H9 (cell line): Measurements from ENCODE around the gene PCSK6. TPM values are rescaled to one million over a fixed set of nuclear protein-coding genes. Genes with fewer than 3 reads are reported as not detected.

ENCODE experiments used
- DNase-seq: peaks from one replicate; pipeline ENCODE4 v3.0.0-alpha.2; 2017
- H2AFZ ChIP-seq: one replicate; pipeline ENCODE4 v1.6.1; 2013; ENCODE audit warnings: mild to moderate bottlenecking, low read length, control low read depth, moderate library complexity
- H2AK5ac ChIP-seq: 2 replicates; pipeline ENCODE4 v1.6.1; 2013; ENCODE audit warnings: low read length, control low read depth, mixed read lengths; ENCODE audit not compliant: insufficient read length
- H2BK120ac ChIP-seq: one replicate; pipeline ENCODE4 v1.6.1; 2013; ENCODE audit warnings: low read depth, mild to moderate bottlenecking, low read length, control low read depth, inconsistent platforms; ENCODE audit not compliant: poor library complexity, severe bottlenecking
- H2BK12ac ChIP-seq: 2 replicates; pipeline ENCODE4 v1.6.1; 2013; ENCODE audit warnings: low read length, control low read depth, mixed read lengths, low read depth; ENCODE audit not compliant: insufficient read length
- H2BK15ac ChIP-seq: 2 replicates; pipeline ENCODE4 v1.6.1; 2013; ENCODE audit warnings: low read depth, low read length, control low read depth
- H2BK20ac ChIP-seq: one replicate; pipeline ENCODE4 v1.6.1; 2013; ENCODE audit warnings: low read depth, mild to moderate bottlenecking, low read length, control low read depth, inconsistent platforms; ENCODE audit not compliant: poor library complexity, severe bottlenecking
- H2BK5ac ChIP-seq: 2 replicates; pipeline ENCODE4 v1.6.1; 2013; ENCODE audit warnings: low read length, control low read depth, mixed read lengths; ENCODE audit not compliant: insufficient read length
- H3K14ac ChIP-seq: 2 replicates; pipeline ENCODE4 v1.6.1; 2013; ENCODE audit warnings: low read length, control low read depth; ENCODE audit not compliant: insufficient read depth
- H3K18ac ChIP-seq: 2 replicates; pipeline ENCODE4 v1.6.1; 2013; ENCODE audit warnings: low read depth, mild to moderate bottlenecking, mixed read lengths, low read length, control low read depth; ENCODE audit not compliant: insufficient read length
- H3K23ac ChIP-seq: 2 replicates; pipeline ENCODE4 v1.6.1; 2013; ENCODE audit warnings: low read length, control low read depth, mixed read lengths, low read depth; ENCODE audit not compliant: insufficient read length
- H3K23me2 ChIP-seq: 2 replicates; pipeline ENCODE4 v1.6.1; 2013; ENCODE audit warnings: low read depth, mild to moderate bottlenecking, mixed read lengths, low read length, control low read depth; ENCODE audit not compliant: insufficient read length, poor library complexity, severe bottlenecking
- H3K27ac ChIP-seq: 2 replicates; pipeline ENCODE4 v1.5.1; 2013; ENCODE audit warnings: low read length, control low read depth, mixed read lengths, low read depth; ENCODE audit not compliant: insufficient read length
- H3K27me3 ChIP-seq: 2 replicates; pipeline ENCODE4 v1.6.1; 2013; ENCODE audit warnings: low read length, control low read depth, inconsistent platforms; ENCODE audit not compliant: insufficient read depth
- H3K4ac ChIP-seq: 2 replicates; pipeline ENCODE4 v1.6.1; 2013; ENCODE audit warnings: low read depth, mild to moderate bottlenecking, control low read depth, inconsistent platforms, low read length, moderate library complexity
- H3K4me1 ChIP-seq: 2 replicates; pipeline ENCODE4 v1.6.1; 2013; ENCODE audit warnings: low read length, control low read depth, inconsistent platforms; ENCODE audit not compliant: insufficient read depth
- H3K4me2 ChIP-seq: 2 replicates; pipeline ENCODE4 v1.6.1; 2013; ENCODE audit warnings: low read length, control low read depth, mixed read lengths; ENCODE audit not compliant: insufficient read length, insufficient read depth
- H3K56ac ChIP-seq: 2 replicates; pipeline ENCODE4 v1.6.1; 2013; ENCODE audit warnings: low read depth, mild to moderate bottlenecking, mixed read lengths, low read length, control low read depth; ENCODE audit not compliant: insufficient read length
- H3K79me1 ChIP-seq: 2 replicates; pipeline ENCODE4 v1.6.1; 2013; ENCODE audit warnings: low read depth, mild to moderate bottlenecking, moderate library complexity, low read length, control low read depth, inconsistent platforms; ENCODE audit not compliant: insufficient read depth, poor library complexity, severe bottlenecking
- H3K79me2 ChIP-seq: 2 replicates; pipeline ENCODE4 v1.6.1; 2013; ENCODE audit warnings: low read length, control low read depth, inconsistent platforms; ENCODE audit not compliant: insufficient read depth
- H3K9ac ChIP-seq: 2 replicates; pipeline ENCODE4 v1.6.1; 2013; ENCODE audit warnings: low read length, control low read depth, mixed read lengths; ENCODE audit not compliant: insufficient read length; ENCODE audit errors: extremely low read depth
- H3K9me3 ChIP-seq: one replicate; pipeline ENCODE4 v1.6.1; 2013; ENCODE audit warnings: low read depth, low read length, inconsistent platforms; ENCODE audit not compliant: control insufficient read depth
- H3T11ph ChIP-seq: one replicate; pipeline ENCODE4 v1.6.1; 2013; ENCODE audit warnings: mild to moderate bottlenecking, low read length, control low read depth, inconsistent platforms
- H4K20me1 ChIP-seq: one replicate; pipeline ENCODE4 v1.6.1; 2013; ENCODE audit not compliant: control insufficient read depth, insufficient read length, insufficient read depth
- H4K5ac ChIP-seq: 2 replicates; pipeline ENCODE4 v1.6.1; 2013; ENCODE audit warnings: low read depth, mild to moderate bottlenecking, mixed read lengths, low read length, control low read depth; ENCODE audit not compliant: insufficient read length
- H4K8ac ChIP-seq: replicated peaks from 2 replicates; pipeline ENCODE4 v1.6.1; 2013; ENCODE audit warnings: low read length, control low read depth, mixed read lengths, low read depth; ENCODE audit not compliant: insufficient read length
- H4K91ac ChIP-seq: 2 replicates; pipeline ENCODE4 v1.6.1; 2013; ENCODE audit warnings: low read depth, mild to moderate bottlenecking, moderate library complexity, mixed read lengths, low read length, control low read depth; ENCODE audit not compliant: insufficient read length
- H3K27ac Mint-ChIP-seq, 3 experiments: 2 replicates in 2 of 3; 3 replicates in 1 of 3; pipeline ENCODE4 v1.8.0; 2020 to 2021; ENCODE audit warnings: mixed read lengths in 3 of 3, mild to moderate bottlenecking in 1 of 3, moderate library complexity in 1 of 3
- H3K27me3 Mint-ChIP-seq: 2 replicates; pipeline ENCODE4 v1.8.0; 2021; ENCODE audit warnings: low read depth, mild to moderate bottlenecking, moderate library complexity, mixed read lengths
- H3K36me3 Mint-ChIP-seq, 3 experiments: 2 replicates in 2 of 3; 3 replicates in 1 of 3; pipeline ENCODE4 v1.8.0; 2020 to 2021; ENCODE audit warnings: low read depth in 3 of 3, mixed read lengths in 3 of 3; ENCODE audit not compliant: insufficient read depth in 1 of 3
- H3K4me1 Mint-ChIP-seq, 2 experiments: 2 replicates each; pipeline ENCODE4 v1.8.0; 2020; ENCODE audit warnings: mixed read lengths in 2 of 2
- H3K4me3 Mint-ChIP-seq, 2 experiments: 2 replicates in 1 of 2; 3 replicates in 1 of 2; pipeline ENCODE4 v1.8.0; 2020 to 2021; ENCODE audit warnings: mild to moderate bottlenecking in 2 of 2, mixed read lengths in 2 of 2, moderate library complexity in 1 of 2
- H3K9me3 Mint-ChIP-seq, 2 experiments: 2 replicates in 1 of 2; 3 replicates in 1 of 2; pipeline ENCODE4 v1.8.0; 2020; ENCODE audit warnings: mild to moderate bottlenecking in 2 of 2, mixed read lengths in 2 of 2, moderate library complexity in 1 of 2
- WGBS: extraction: QIAGEN DNeasy Blood & Tissue Kit; methylation state at CpG from one replicate; pipeline ENCODE4 v1.1.7; 2013; ENCODE audit warnings: missing lambda C conversion rate, low lambda C conversion rate, mixed read lengths; ENCODE audit not compliant: insufficient read length; ENCODE audit errors: extremely low coverage; 5-methylcytosine and 5-hydroxymethylcytosine counted together
- total RNA-seq: library from RNA; stranded (reverse); gene quantifications from 2 replicates; pipeline ENCODE4 v1.2.1, GENCODE V29; 2021
- TF ChIP-seq, protein P1 (sequence below): fragments of 200-600 bp; sonication (generic); conservative IDR thresholded peaks from 3 replicates; pipeline ENCODE4 v1.8.0; 2021; ENCODE audit warnings: antibody characterized with exemption, mild to moderate bottlenecking

PCSK6 gene
- total RNA-seq, 1 experiment from 2014 or later: 4.0 TPM

DNA sequence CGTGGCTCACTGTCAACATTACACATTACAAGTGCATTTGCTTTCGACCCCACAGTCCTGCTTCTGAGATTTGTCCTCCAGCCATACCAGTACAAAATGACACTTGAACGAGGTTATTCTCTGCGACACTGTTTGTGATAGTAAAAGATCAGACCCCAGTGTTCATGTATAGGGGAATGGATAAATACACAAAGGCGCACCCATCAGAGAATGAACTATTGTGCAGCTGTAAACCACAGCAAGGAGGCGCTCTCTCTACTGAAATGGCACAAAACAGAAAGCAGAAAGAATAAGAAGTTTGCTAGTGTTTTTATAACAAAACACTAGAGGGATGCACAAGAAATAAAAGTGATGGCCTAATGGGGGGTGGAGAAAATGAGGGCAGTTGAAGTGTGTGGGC, 232.8 kb downstream of the PCSK6 start:
- no peak overlapping the region for H2AFZ ChIP-seq
- peaks cover 2% of the 10 kb centered on the region for H3K27me3 Mint-ChIP-seq
- no peak overlapping the region for H3K56ac ChIP-seq
- H3K79me1 ChIP-seq: no peaks in the 10 kb centered on the region
- peaks cover 34 to 45% of the 10 kb centered on the region in 2 experiments for H3K4me1 Mint-ChIP-seq
- no peaks in the 10 kb centered on the region for H3K79me2 ChIP-seq
- no peak overlapping the region for H3K23ac ChIP-seq
- H4K91ac ChIP-seq: no peak overlapping the region
- H3K27ac ChIP-seq: no peak overlapping the region
- H3K36me3 Mint-ChIP-seq: no peaks in the 10 kb centered on the region; a peak in 1 of 7 replicates
- H3K23me2 ChIP-seq: peaks cover 3% of the 10 kb centered on the region
- H3K27ac Mint-ChIP-seq: no peak overlapping the region; a peak in 1 of 7 replicates
- no peak overlapping the region for H3T11ph ChIP-seq
- H3K4me2 ChIP-seq: no peak overlapping the region
- no peak overlapping the region for H2AK5ac ChIP-seq
- H3K18ac ChIP-seq: no peak overlapping the region
- TF ChIP-seq, protein P1, sequence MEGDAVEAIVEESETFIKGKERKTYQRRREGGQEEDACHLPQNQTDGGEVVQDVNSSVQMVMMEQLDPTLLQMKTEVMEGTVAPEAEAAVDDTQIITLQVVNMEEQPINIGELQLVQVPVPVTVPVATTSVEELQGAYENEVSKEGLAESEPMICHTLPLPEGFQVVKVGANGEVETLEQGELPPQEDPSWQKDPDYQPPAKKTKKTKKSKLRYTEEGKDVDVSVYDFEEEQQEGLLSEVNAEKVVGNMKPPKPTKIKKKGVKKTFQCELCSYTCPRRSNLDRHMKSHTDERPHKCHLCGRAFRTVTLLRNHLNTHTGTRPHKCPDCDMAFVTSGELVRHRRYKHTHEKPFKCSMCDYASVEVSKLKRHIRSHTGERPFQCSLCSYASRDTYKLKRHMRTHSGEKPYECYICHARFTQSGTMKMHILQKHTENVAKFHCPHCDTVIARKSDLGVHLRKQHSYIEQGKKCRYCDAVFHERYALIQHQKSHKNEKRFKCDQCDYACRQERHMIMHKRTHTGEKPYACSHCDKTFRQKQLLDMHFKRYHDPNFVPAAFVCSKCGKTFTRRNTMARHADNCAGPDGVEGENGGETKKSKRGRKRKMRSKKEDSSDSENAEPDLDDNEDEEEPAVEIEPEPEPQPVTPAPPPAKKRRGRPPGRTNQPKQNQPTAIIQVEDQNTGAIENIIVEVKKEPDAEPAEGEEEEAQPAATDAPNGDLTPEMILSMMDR: peak; percentile 58
- WGBS: no CpG with 5 or more reads among the region's 6 CpGs
- no peaks in the 10 kb centered on the region for H4K20me1 ChIP-seq
- no peaks in the 10 kb centered on the region for H3K27me3 ChIP-seq
- H3K9ac ChIP-seq: no peak overlapping the region
- H2BK12ac ChIP-seq: no peak overlapping the region
- no peak overlapping the region for H2BK5ac ChIP-seq
- DNase-seq: no peak
- no peak overlapping the region for H3K4me3 Mint-ChIP-seq
- H3K9me3 ChIP-seq: no peaks in the 10 kb centered on the region
- H3K4ac ChIP-seq: no peak overlapping the region
- H3K9me3 Mint-ChIP-seq: no peaks in the 10 kb centered on the region
- H2BK120ac ChIP-seq: no peak overlapping the region
- no peak overlapping the region for H4K8ac ChIP-seq
- H2BK20ac ChIP-seq: no peak overlapping the region
- H4K5ac ChIP-seq: no peak overlapping the region
- no peak overlapping the region for H2BK15ac ChIP-seq
- H3K14ac ChIP-seq: no peak overlapping the region
- H3K4me1 ChIP-seq: peaks cover 7% of the 10 kb centered on the region; the same call in 1 of the 2 replicates
